Thyroid gland (tissue), 4 donors: ENCODE data around the gene SMIM35. TPM values are rescaled to one million over a fixed set of nuclear protein-coding genes. Genes with fewer than 3 reads are reported as not detected.

Source experiments
- DNase-seq, 2 donors: peaks; one replicate each; pipeline ENCODE4 v3.0.0-alpha.2; 2019
- H3K27ac ChIP-seq, 3 donors: fragments of 200-600 bp; sonication (generic); 1 replicate in 2 of 3; 2 replicates in 1 of 3; pipeline ENCODE4 v1.5.1; 2016 to 2019; ENCODE audit warnings: mild to moderate bottlenecking in 1 of 3, moderate library complexity in 1 of 3
- H3K27me3 ChIP-seq: fragments of 200-600 bp; sonication (generic); one replicate; pipeline ENCODE4 v1.5.1; 2019
- H3K36me3 ChIP-seq, 2 donors: fragments of 200-600 bp; sonication (generic); one replicate each; pipeline ENCODE4 v1.5.1; 2016 to 2019
- H3K4me1 ChIP-seq, 2 donors: fragments of 200-600 bp; sonication (generic); one replicate each; pipeline ENCODE4 v1.5.1; 2017 to 2019
- H3K4me3 ChIP-seq, 3 donors: fragments of 200-600 bp; sonication (generic); replicated peaks in 1 of 3; 1 replicate in 2 of 3; 2 replicates in 1 of 3; pipeline ENCODE4 v1.5.1; 2016; ENCODE audit warnings: mild to moderate bottlenecking in 1 of 3
- H3K9me3 ChIP-seq: fragments of 200-600 bp; sonication (generic); one replicate; pipeline ENCODE4 v1.5.1; 2017
- POLR2A ChIP-seq, 2 donors: fragments of 450-650 bp; IDR thresholded peaks; one replicate each; pipeline ENCODE4 v1.6.1; 2017; ENCODE audit warnings: antibody characterized with exemption in 2 of 2, mild to moderate bottlenecking in 2 of 2, moderate library complexity in 1 of 2
- WGBS, 2 donors: methylation state at CpG; one replicate each; pipeline ENCODE4 v1.1.5; 2017; 5-methylcytosine and 5-hydroxymethylcytosine counted together
- intact Hi-C: fragments of 100-400 bp; cut with DNase I; formaldehyde crosslinking; loops from one replicate; pipeline ENCODE4 v1.15.1; 2023
- total RNA-seq, 4 donors: library from RNA; depleted of rRNA; stranded (reverse); fragments of >200 nt; gene quantifications; one replicate each; pipeline ENCODE4 v1.2.3, GENCODE V29; 2016
- TF ChIP-seq, protein P1 (sequence below), 6 experiments: fragments of 200-600 bp in 3 of 6; fragments of 450-650 bp in 3 of 6; sonication (generic) in 3 of 6; IDR thresholded peaks; one replicate each; pipeline ENCODE4 v1.5.1; 2016 to 2019; ENCODE audit warnings: antibody characterized with exemption in 6 of 6, mild to moderate bottlenecking in 2 of 6, inconsistent platforms in 1 of 6, moderate library complexity in 1 of 6

Gene SMIM35
- total RNA-seq, 4 donors from 2014 or later = not detected

- Histone ChIP-seq H3K27me3 (no peaks in the 10 kb centered on the region), H3K4me3 (no peak overlapping the region), H3K27ac (no peak overlapping the region), H3K9me3 (no peaks in the 10 kb centered on the region), H3K4me1 (no peaks in the 10 kb centered on the region), H3K36me3 (no peaks in the 10 kb centered on the region)
- DNase-seq = no peak
- WGBS, 2 donors = 73 to 78% methylated on average over 3 of the region's 3 CpGs
- intact Hi-C loops = no loop called here
- no peak for TF ChIP-seq POLR2A (IDR thresholded peaks at IDR 0.05)
- TF ChIP-seq, protein P1, sequence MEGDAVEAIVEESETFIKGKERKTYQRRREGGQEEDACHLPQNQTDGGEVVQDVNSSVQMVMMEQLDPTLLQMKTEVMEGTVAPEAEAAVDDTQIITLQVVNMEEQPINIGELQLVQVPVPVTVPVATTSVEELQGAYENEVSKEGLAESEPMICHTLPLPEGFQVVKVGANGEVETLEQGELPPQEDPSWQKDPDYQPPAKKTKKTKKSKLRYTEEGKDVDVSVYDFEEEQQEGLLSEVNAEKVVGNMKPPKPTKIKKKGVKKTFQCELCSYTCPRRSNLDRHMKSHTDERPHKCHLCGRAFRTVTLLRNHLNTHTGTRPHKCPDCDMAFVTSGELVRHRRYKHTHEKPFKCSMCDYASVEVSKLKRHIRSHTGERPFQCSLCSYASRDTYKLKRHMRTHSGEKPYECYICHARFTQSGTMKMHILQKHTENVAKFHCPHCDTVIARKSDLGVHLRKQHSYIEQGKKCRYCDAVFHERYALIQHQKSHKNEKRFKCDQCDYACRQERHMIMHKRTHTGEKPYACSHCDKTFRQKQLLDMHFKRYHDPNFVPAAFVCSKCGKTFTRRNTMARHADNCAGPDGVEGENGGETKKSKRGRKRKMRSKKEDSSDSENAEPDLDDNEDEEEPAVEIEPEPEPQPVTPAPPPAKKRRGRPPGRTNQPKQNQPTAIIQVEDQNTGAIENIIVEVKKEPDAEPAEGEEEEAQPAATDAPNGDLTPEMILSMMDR (IDR thresholded peaks at IDR 0.05) = no peak
These were observed 58.1 kb downstream of the SMIM35 start for GRCh38 chr11:118028626-118029025.

GRCh38 chr11:118027694-118028093, 59.1 kb downstream of the SMIM35 start:
- DNase-seq = no peak
- 86 to 96% methylated on average over 4 of the region's 4 CpGs for whole genome bisulfite sequencing, 2 donors
- no peaks in the 10 kb centered on the region for H3K36me3 ChIP-seq
- H3K27ac ChIP-seq = no peak overlapping the region
- H3K4me1 ChIP-seq = no peaks in the 10 kb centered on the region
- intact Hi-C loops = no loop called here
- no peaks in the 10 kb centered on the region for H3K9me3 ChIP-seq
- H3K4me3 ChIP-seq = no peak overlapping the region
- TF ChIP-seq POLR2A (IDR thresholded peaks at IDR 0.05) = no peak
- TF ChIP-seq, protein P1 (IDR thresholded peaks at IDR 0.05) = no peak
- no peaks in the 10 kb centered on the region for H3K27me3 ChIP-seq

GRCh38 chr11:118021146-118021545, 65.6 kb downstream of the SMIM35 start:
- H3K27ac ChIP-seq = no peak overlapping the region
- DNase-seq = no peak
- WGBS, 2 donors = 95% methylated on average over 1 of the region's 1 CpG
- intact Hi-C loops = no loop called here
- TF ChIP-seq, protein P1 (IDR thresholded peaks at IDR 0.05) = no peak
- no peak for TF ChIP-seq POLR2A (IDR thresholded peaks at IDR 0.05)
- H3K27me3 ChIP-seq = no peaks in the 10 kb centered on the region
- H3K9me3 ChIP-seq = no peaks in the 10 kb centered on the region
- no peak overlapping the region for H3K4me3 ChIP-seq
- H3K4me1 ChIP-seq = no peaks in the 10 kb centered on the region
- no peaks in the 10 kb centered on the region for H3K36me3 ChIP-seq

DNA sequence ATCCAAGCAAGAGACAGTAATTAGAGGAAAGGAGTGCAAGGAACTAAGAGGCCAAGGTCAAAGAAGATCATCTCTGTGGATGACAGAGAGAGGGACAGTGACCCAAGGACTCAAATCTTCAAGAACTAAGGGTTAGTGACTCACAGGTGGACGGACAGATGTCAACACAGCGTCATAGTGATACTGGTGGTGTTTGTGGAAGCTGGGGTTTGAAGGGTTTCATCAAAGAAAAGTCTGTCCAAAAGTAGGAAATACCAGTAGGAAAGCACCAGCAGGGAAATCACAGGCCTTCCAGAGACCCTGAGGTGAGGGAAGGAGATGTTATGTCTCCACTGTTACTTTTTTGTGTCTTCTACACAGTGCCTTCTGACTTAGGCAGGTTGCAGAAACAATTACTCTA, 68.4 kb downstream of the SMIM35 start:
- TF ChIP-seq, protein P1 (IDR thresholded peaks at IDR 0.05) = no peak
- TF ChIP-seq POLR2A (IDR thresholded peaks at IDR 0.05) = no peak
- no peak for DNase-seq
- 94 to 95% methylated on average over 2 of the region's 2 CpGs for WGBS, 2 donors
- Histone ChIP-seq H3K9me3 (no peaks in the 10 kb centered on the region), H3K4me3 (no peak overlapping the region), H3K36me3 (no peaks in the 10 kb centered on the region), H3K27ac (no peak overlapping the region), H3K4me1 (no peaks in the 10 kb centered on the region), H3K27me3 (no peaks in the 10 kb centered on the region)
- intact Hi-C loops = no loop called here

GRCh38 chr11:118017631-118018315, 69.0 kb downstream of the SMIM35 start:
- no peaks in the 10 kb centered on the region for H3K27me3 ChIP-seq
- no peaks in the 10 kb centered on the region for H3K9me3 ChIP-seq
- 71 to 72% methylated on average over 4 of the region's 4 CpGs for WGBS, 2 donors
- TF ChIP-seq POLR2A (IDR thresholded peaks at IDR 0.05) = no peak
- TF ChIP-seq, protein P1 (IDR thresholded peaks at IDR 0.05) = no peak
- DNase-seq = no peak
- no peak overlapping the region for H3K27ac ChIP-seq
- no peaks in the 10 kb centered on the region for H3K4me1 ChIP-seq
- H3K36me3 ChIP-seq = no peaks in the 10 kb centered on the region
- intact Hi-C loops = no loop called here
- H3K4me3 ChIP-seq = no peak overlapping the region
